HepG2 (cell line): ENCODE data around the gene CLEC10A. TPM values are rescaled to one million over a fixed set of nuclear protein-coding genes. Genes with fewer than 3 reads are reported as not detected.
A peak's percentile ranks its signal among the peaks of the same experiment; 100 is the strongest.

ENCODE experiments used
- DR1 ChIP-seq: sonication (generic); formaldehyde crosslinking; IDR thresholded peaks from 2 replicates; pipeline ENCODE4 v1.8.0; 2021; ENCODE audit warnings: mild to moderate bottlenecking, missing genetic modification reagents, inconsistent platforms
- HDAC6 ChIP-seq: fragments of 200-600 bp; sonication (generic); IDR thresholded peaks from 2 replicates; pipeline ENCODE4 v1.7.0; 2017; ENCODE audit warnings: mild to moderate bottlenecking, antibody characterized with exemption, low read length, low read depth
- IKZF1 ChIP-seq: fragments of 450-650 bp; IDR thresholded peaks from 2 replicates; pipeline ENCODE4 v1.7.1; 2016
- KDM5A ChIP-seq: fragments of 200-600 bp; sonication (generic); IDR thresholded peaks from 2 replicates; pipeline ENCODE4 v1.7.0; 2018; ENCODE audit warnings: antibody characterized with exemption, mild to moderate bottlenecking, low read length, borderline replicate concordance
- MAF1 ChIP-seq: sonication (generic); formaldehyde crosslinking; IDR thresholded peaks from 2 replicates; pipeline ENCODE4 v1.5.0; 2020; ENCODE audit warnings: missing genetic modification reagents, borderline replicate concordance
- MTF1 ChIP-seq: sonication (generic); formaldehyde crosslinking; IDR thresholded peaks from 2 replicates; pipeline ENCODE4 v1.5.0; 2020; ENCODE audit warnings: missing genetic modification reagents
- NFATC3 ChIP-seq: sonication (generic); formaldehyde crosslinking; IDR thresholded peaks from 2 replicates; pipeline ENCODE4 v1.5.1; 2020; ENCODE audit warnings: mild to moderate bottlenecking, missing genetic modification reagents
- PHF5A ChIP-seq: IDR thresholded peaks from one replicate; pipeline ENCODE4 v1.6.1; 2018; ENCODE audit warnings: low read depth, missing genetic modification reagents; ENCODE audit not compliant: unreplicated experiment
- PITX1 ChIP-seq: sonication (generic); formaldehyde crosslinking; IDR thresholded peaks from 2 replicates; pipeline ENCODE4 v1.5.1; 2020; ENCODE audit warnings: mild to moderate bottlenecking, missing genetic modification reagents
- SRSF9 ChIP-seq: fragments of 200-400 bp; formaldehyde crosslinking; IDR thresholded peaks from 2 replicates; pipeline ENCODE4 v1.6.1; 2018; ENCODE audit warnings: borderline replicate concordance, mild to moderate bottlenecking, low read depth, low read length; ENCODE audit not compliant: insufficient read depth, poor library complexity, severe bottlenecking
- TSC22D2 ChIP-seq: sonication (generic); formaldehyde crosslinking; IDR thresholded peaks from 2 replicates; pipeline ENCODE4 v1.5.1; 2020; ENCODE audit warnings: missing genetic modification reagents, mild to moderate bottlenecking, borderline replicate concordance
- ZNF550 ChIP-seq: sonication (generic); formaldehyde crosslinking; IDR thresholded peaks from 2 replicates; pipeline ENCODE4 v1.4.0; 2020; ENCODE audit warnings: mild to moderate bottlenecking, missing genetic modification reagents, borderline replicate concordance
- ZNF713 ChIP-seq: sonication (generic); formaldehyde crosslinking; IDR thresholded peaks from 2 replicates; pipeline ENCODE4 v1.4.0; 2020; ENCODE audit warnings: mild to moderate bottlenecking, missing genetic modification reagents
- ZNF776 ChIP-seq: sonication (generic); formaldehyde crosslinking; IDR thresholded peaks from 2 replicates; pipeline ENCODE4 v1.4.0; 2020; ENCODE audit warnings: mild to moderate bottlenecking, missing genetic modification reagents
- ZNF850 ChIP-seq: sonication (generic); formaldehyde crosslinking; conservative IDR thresholded peaks from 2 replicates; pipeline ENCODE4 v1.9.0; 2021; ENCODE audit warnings: mild to moderate bottlenecking, missing genetic modification reagents
- polyA plus RNA-seq, 8 experiments: library from polyadenylated mRNA; depleted of rRNA in 3 of 8; stranded (reverse) in 7 of 8; unstranded in 1 of 8; fragments of >200 nt; fragmentation: Illumina TruSeq in 4 of 8; extraction: Trizol in 4 of 8; gene quantifications; 2 replicates each; pipeline versions ENCODE4 v1.2.1 to v1.2.3, GENCODE V29; 2011 to 2016; ENCODE audit warnings: low read depth in 4 of 8, missing spikeins in 1 of 8, mixed read lengths in 1 of 8; ENCODE audit not compliant: insufficient read depth in 1 of 8
- total RNA-seq, 5 experiments: library from RNA; depleted of rRNA; stranded (reverse); fragments of >200 nt; fragmentation: Illumina TruSeq; extraction: Trizol; gene quantifications; 2 replicates each; pipeline ENCODE4 v1.2.3, GENCODE V29; 2016; ENCODE audit warnings: low read depth in 1 of 5
- TF ChIP-seq, protein P1 (sequence below): sonication (generic); formaldehyde crosslinking; IDR thresholded peaks from 2 replicates; pipeline ENCODE4 v1.8.0; 2022; ENCODE audit warnings: mild to moderate bottlenecking, missing genetic modification reagents; ENCODE audit not compliant: insufficient replicate concordance
- TF ChIP-seq, protein P2 (sequence below): IDR thresholded peaks from 2 replicates; pipeline ENCODE4 v1.6.1; 2016
- TF ChIP-seq, protein P3 (sequence below): sonication (generic); formaldehyde crosslinking; IDR thresholded peaks from 2 replicates; pipeline ENCODE4 v1.4.0; 2020; ENCODE audit warnings: missing genetic modification reagents; ENCODE audit errors: not compliant biosample characterization

CLEC10A gene
- total and polyA plus RNA-seq, 2 of the 13 experiments (the other 11 are each of a cell fraction or from before 2014, with no cell fraction given) = 0.33 TPM; not detected in 1

DNA sequence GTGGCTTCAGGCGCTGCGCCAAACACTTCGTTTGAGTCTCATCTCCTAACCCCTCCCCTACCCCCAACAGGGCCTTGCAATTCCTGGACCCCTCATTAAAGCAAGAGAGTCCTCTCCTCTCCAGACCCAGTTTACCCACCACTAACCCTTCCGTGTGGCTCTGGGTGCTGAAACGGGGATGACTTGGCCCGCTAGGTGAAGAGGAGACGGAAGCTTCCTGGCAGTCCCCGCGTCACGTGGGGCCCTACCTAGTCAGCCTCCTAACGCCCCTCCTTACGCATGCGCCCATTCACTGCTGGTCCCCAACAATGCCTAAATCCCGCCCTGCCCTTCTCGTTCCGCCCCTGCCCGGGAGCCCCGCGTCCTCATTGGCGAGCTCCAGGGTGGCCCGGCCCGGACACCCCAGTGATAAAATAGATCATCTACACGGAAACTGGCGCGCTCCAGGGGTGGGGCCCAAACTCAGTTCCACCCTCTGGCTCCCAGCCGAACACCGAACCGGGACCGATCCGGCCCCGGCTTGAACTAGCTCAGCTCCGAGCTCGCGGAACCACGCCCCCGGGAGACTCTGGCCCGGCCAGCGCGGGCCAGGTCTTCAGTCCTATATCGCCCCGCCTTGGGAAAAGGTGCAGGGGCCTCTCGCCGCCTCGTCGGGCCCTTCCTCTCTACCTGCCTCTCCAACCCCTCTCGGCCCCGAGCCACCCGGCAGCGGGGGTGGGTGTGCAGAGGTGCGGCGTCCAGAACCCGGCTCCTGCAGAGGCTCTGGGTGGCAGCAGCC is 44.3 kb downstream of the CLEC10A start, which contains the start of gene SLC16A13 (continued):
- TF ChIP-seq PHF5A (CRISPR knock-in tag) = no peak
- TF ChIP-seq, protein P1, sequence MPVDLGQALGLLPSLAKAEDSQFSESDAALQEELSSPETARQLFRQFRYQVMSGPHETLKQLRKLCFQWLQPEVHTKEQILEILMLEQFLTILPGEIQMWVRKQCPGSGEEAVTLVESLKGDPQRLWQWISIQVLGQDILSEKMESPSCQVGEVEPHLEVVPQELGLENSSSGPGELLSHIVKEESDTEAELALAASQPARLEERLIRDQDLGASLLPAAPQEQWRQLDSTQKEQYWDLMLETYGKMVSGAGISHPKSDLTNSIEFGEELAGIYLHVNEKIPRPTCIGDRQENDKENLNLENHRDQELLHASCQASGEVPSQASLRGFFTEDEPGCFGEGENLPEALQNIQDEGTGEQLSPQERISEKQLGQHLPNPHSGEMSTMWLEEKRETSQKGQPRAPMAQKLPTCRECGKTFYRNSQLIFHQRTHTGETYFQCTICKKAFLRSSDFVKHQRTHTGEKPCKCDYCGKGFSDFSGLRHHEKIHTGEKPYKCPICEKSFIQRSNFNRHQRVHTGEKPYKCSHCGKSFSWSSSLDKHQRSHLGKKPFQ (CRISPR knock-in tag) = no peak
- TF ChIP-seq ZNF776 (CRISPR knock-in tag) = no peak; the same call in 1 of the 2 replicates
- TF ChIP-seq TSC22D2 (CRISPR knock-in tag) = peak; percentile 75; the same call in 1 of the 2 replicates
- TF ChIP-seq IKZF1 = no peak
- no peak for TF ChIP-seq ZNF550
- TF ChIP-seq PITX1 = no peak
- 0 out of 2 replicates have a peak, but pooled peaks have one; percentile 35 for TF ChIP-seq ZNF713 (CRISPR knock-in tag)
- no peak for TF ChIP-seq ZNF850 (CRISPR knock-in tag)
- no peak for TF ChIP-seq SRSF9
- TF ChIP-seq MAF1 = peak; percentile 43; the same call in 1 of the 2 replicates
- TF ChIP-seq, protein P2, sequence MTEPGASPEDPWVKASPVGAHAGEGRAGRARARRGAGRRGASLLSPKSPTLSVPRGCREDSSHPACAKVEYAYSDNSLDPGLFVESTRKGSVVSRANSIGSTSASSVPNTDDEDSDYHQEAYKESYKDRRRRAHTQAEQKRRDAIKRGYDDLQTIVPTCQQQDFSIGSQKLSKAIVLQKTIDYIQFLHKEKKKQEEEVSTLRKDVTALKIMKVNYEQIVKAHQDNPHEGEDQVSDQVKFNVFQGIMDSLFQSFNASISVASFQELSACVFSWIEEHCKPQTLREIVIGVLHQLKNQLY (CRISPR knock-in tag) = peak; percentile 59; the same call in 1 of the 2 replicates
- TF ChIP-seq MTF1 (CRISPR knock-in tag) = no peak
- TF ChIP-seq DR1 = peak; percentile 55
- TF ChIP-seq, protein P3, sequence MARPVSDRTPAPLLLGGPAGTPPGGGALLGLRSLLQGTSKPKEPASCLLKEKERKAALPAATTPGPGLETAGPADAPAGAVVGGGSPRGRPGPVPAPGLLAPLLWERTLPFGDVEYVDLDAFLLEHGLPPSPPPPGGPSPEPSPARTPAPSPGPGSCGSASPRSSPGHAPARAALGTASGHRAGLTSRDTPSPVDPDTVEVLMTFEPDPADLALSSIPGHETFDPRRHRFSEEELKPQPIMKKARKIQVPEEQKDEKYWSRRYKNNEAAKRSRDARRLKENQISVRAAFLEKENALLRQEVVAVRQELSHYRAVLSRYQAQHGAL (CRISPR knock-in tag) = no peak
- no peak for TF ChIP-seq HDAC6
- no peak for TF ChIP-seq NFATC3
- TF ChIP-seq KDM5A = peak; percentile 25; the same call in 1 of the 2 replicates
